ENCODE measurements around the gene RUFY3. TPM values are rescaled to one million over a fixed set of nuclear protein-coding genes. Genes with fewer than 3 reads are reported as not detected.

RUFY3 gene
- total RNA-seq, 1 experiment from 2014 or later, result 29.6 TPM

GRCh38 chr4:70718811-70719604 lies 2.8 kb upstream of the RUFY3 start:
- ChIA-PET CTCF (no interaction called here), POLR2A (no interaction called here)
- BruUV-seq (replicated peaks), result no TSS peak
- no peaks in the 10 kb centered on the region for H3K9me3 ChIP-seq (ENCODE audit: control insufficient read depth, insufficient read depth, low read depth, low read length)
- H3K4me1 ChIP-seq (ENCODE audit: control insufficient read depth, insufficient read depth, low read length), result peaks cover 6% of the 10 kb centered on the region
- intact Hi-C loops (cut with micrococcal nuclease; ENCODE audit: unreplicated experiment), result no loop called here
- ATAC-seq (no peak), DNase-seq (ENCODE audit: low read depth, low spot score) (no peak)
- H3K27ac ChIP-seq (ENCODE audit: low read length), result no peak overlapping the region
- TF ChIP-seq, protein P1, sequence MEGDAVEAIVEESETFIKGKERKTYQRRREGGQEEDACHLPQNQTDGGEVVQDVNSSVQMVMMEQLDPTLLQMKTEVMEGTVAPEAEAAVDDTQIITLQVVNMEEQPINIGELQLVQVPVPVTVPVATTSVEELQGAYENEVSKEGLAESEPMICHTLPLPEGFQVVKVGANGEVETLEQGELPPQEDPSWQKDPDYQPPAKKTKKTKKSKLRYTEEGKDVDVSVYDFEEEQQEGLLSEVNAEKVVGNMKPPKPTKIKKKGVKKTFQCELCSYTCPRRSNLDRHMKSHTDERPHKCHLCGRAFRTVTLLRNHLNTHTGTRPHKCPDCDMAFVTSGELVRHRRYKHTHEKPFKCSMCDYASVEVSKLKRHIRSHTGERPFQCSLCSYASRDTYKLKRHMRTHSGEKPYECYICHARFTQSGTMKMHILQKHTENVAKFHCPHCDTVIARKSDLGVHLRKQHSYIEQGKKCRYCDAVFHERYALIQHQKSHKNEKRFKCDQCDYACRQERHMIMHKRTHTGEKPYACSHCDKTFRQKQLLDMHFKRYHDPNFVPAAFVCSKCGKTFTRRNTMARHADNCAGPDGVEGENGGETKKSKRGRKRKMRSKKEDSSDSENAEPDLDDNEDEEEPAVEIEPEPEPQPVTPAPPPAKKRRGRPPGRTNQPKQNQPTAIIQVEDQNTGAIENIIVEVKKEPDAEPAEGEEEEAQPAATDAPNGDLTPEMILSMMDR (IDR thresholded peaks at IDR 0.05), result no peak
- H3K4me3 ChIP-seq (ENCODE audit: low read depth in 2 of 2, low read length in 2 of 2), result no peak overlapping the region
- no peaks in the 10 kb centered on the region for H3K36me3 ChIP-seq (ENCODE audit: control insufficient read depth, insufficient read depth, low read length)
- H3K27me3 ChIP-seq (ENCODE audit: control insufficient read depth, insufficient read depth, low read length), result no peaks in the 10 kb centered on the region
- in situ Hi-C loops (cut with HindIII; ENCODE audit: low pct_unique_long_range_greater_than_20kb, low sequenced_read_pairs), result no loop called here

DNA sequence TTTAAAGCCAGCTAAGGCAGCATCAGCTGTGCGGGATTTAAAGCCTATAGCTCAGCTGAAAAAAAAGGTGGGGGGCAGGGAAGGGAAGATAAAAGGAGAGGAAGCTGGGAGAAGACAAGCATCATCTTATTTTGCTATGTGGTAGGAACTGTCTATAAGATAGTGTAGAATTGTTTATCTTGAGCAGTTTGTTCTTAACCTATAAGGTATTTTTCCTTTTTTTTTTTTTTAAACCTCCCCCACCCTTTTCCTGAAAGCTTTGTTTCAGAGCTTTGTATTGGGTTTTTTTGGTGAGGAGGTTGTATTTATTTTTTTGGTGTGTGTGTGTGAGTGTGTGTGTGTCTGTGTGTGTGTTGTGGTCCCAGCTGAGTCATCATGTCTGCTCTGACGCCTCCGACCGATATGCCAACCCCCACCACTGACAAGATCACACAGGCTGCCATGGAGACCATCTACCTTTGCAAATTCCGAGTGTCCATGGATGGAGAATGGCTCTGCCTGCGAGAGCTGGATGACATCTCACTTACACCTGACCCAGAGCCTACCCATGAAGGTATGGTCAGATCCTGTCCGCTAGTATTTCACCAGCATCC lies 531 bp downstream of the RUFY3 start:
- DNase-seq (ENCODE audit: low read depth, low spot score) (no peak), ATAC-seq (no peak)
- no TSS peak for BruUV-seq (replicated peaks)
- no peaks in the 10 kb centered on the region for H3K36me3 ChIP-seq (ENCODE audit: control insufficient read depth, insufficient read depth, low read length)
- CTCF ChIA-PET, result no interaction called here
- in situ Hi-C loops (cut with HindIII; ENCODE audit: low pct_unique_long_range_greater_than_20kb, low sequenced_read_pairs) (no loop called here), intact Hi-C loops (cut with micrococcal nuclease; ENCODE audit: unreplicated experiment) (no loop called here)
- peaks cover 6% of the 10 kb centered on the region for H3K4me1 ChIP-seq (ENCODE audit: control insufficient read depth, insufficient read depth, low read length)
- peak overlapping the region; percentile 28 to 29; a peak in 2 of 4 replicates for H3K4me3 ChIP-seq (ENCODE audit: low read depth in 2 of 2, low read length in 2 of 2)
- no peaks in the 10 kb centered on the region for H3K27me3 ChIP-seq (ENCODE audit: control insufficient read depth, insufficient read depth, low read length)
- POLR2A ChIA-PET, result interaction anchor here (0.6 to 1.1 kb wide), 2 partner anchors 10 to 14 kb away, joined by 3 to 5 read pairs; no protein-coding TSS in a partner anchor
- no peaks in the 10 kb centered on the region for H3K9me3 ChIP-seq (ENCODE audit: control insufficient read depth, insufficient read depth, low read depth, low read length)
- TF ChIP-seq TCF7L2 (IDR thresholded peaks at IDR 0.05; ENCODE audit: low read depth, low read length), result no peak
- peak overlapping the region; percentile 48; the same call in 1 of the 2 replicates for H3K27ac ChIP-seq (ENCODE audit: low read length)

DNA sequence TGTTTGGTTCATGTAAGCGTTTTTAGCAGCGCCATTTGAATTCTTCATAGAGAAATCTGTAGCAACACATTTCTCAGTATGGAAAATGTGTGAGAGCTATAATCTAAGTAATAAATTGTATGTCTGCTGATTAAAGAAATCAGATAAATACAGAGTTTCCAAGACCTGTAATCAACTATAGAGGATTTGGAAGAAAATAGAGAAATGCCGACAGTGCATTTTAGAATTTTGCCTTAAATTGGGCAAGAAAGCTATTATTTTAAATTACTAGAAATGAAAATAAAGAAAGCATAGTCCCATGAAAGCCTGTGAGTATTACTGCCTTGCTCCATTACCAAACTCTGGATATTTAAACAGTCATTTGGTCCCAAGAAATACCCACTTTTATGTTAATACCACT lies 2.7 kb downstream of the RUFY3 start:
- intact Hi-C loops (cut with micrococcal nuclease; ENCODE audit: unreplicated experiment), result no loop called here
- BruUV-seq (replicated peaks), result no TSS peak
- CTCF ChIA-PET, result no interaction called here
- Histone ChIP-seq H3K9me3 (ENCODE audit: control insufficient read depth, insufficient read depth, low read depth, low read length) (no peaks in the 10 kb centered on the region), H3K27me3 (ENCODE audit: control insufficient read depth, insufficient read depth, low read length) (no peaks in the 10 kb centered on the region), H3K36me3 (ENCODE audit: control insufficient read depth, insufficient read depth, low read length) (no peaks in the 10 kb centered on the region), H3K4me1 (ENCODE audit: control insufficient read depth, insufficient read depth, low read length) (peaks cover 6% of the 10 kb centered on the region), H3K4me3 (ENCODE audit: low read depth in 2 of 2, low read length in 2 of 2) (no peak overlapping the region), H3K27ac (ENCODE audit: low read length) (no peak overlapping the region)
- TF ChIP-seq SIN3A (IDR thresholded peaks at IDR 0.05; ENCODE audit: borderline replicate concordance, insufficient read depth, low read depth, low read length) (no peak), TCF7L2 (IDR thresholded peaks at IDR 0.05; ENCODE audit: low read depth, low read length) (no peak)
- TF ChIP-seq, protein P1 (IDR thresholded peaks at IDR 0.05), result no peak
- POLR2A ChIA-PET, result no interaction called here
- in situ Hi-C loops (cut with HindIII; ENCODE audit: low pct_unique_long_range_greater_than_20kb, low sequenced_read_pairs), result no loop called here
- no peak for DNase-seq (ENCODE audit: low read depth, low spot score)
- ATAC-seq, result no peak

Data from Panc1 (cell line).